Esophagus (tissue), 2 donors: ENCODE data around the gene KLK7. TPM values are rescaled to one million over a fixed set of nuclear protein-coding genes. Genes with fewer than 3 reads are reported as not detected.
A peak's percentile ranks its signal among the peaks of the same experiment; 100 is the strongest.

ENCODE experiments used
- H3K27ac ChIP-seq, 2 donors: one replicate each; pipeline ENCODE4 v1.5.1; 2013; ENCODE audit warnings: low read depth in 2 of 2, mild to moderate bottlenecking in 2 of 2, inconsistent platforms in 1 of 2, low read length in 1 of 2, moderate library complexity in 1 of 2
- H3K27me3 ChIP-seq, 2 donors: one replicate each; pipeline ENCODE4 v1.6.1; 2013; ENCODE audit warnings: low read length in 2 of 2, control low read depth in 1 of 2, mild to moderate bottlenecking in 1 of 2; ENCODE audit not compliant: insufficient read depth in 2 of 2, control insufficient read depth in 1 of 2
- H3K36me3 ChIP-seq, 2 donors: one replicate each; pipeline ENCODE4 v1.6.1; 2013; ENCODE audit warnings: low read length in 1 of 2; ENCODE audit not compliant: control insufficient read depth in 2 of 2, insufficient read depth in 2 of 2
- H3K4me1 ChIP-seq, 2 donors: one replicate each; pipeline ENCODE4 v1.6.1; 2013; ENCODE audit warnings: low read length in 1 of 2; ENCODE audit not compliant: control insufficient read depth in 2 of 2, insufficient read depth in 2 of 2
- H3K4me3 ChIP-seq, 2 donors: one replicate each; pipeline ENCODE4 v1.5.1; 2013; ENCODE audit warnings: low read length in 2 of 2, mild to moderate bottlenecking in 2 of 2, low read depth in 1 of 2, moderate library complexity in 1 of 2
- H3K9me3 ChIP-seq, 2 donors: one replicate each; pipeline ENCODE4 v1.6.1; 2013; ENCODE audit warnings: mild to moderate bottlenecking in 2 of 2, low read depth in 1 of 2, low read length in 1 of 2, moderate library complexity in 1 of 2; ENCODE audit not compliant: control insufficient read depth in 2 of 2, insufficient read depth in 1 of 2
- WGBS, 2 donors: extraction: QIAGEN DNeasy Blood & Tissue Kit; methylation state at CpG; one replicate each; pipeline ENCODE4 v1.1.7; 2013; 5-methylcytosine and 5-hydroxymethylcytosine counted together
- polyA plus RNA-seq, 2 donors: library from polyadenylated mRNA; stranded (reverse); fragments of 200-250 nt; gene quantifications; one replicate each; pipeline ENCODE4 v1.2.3, GENCODE V29; 2013
- donor health status: healthy with polysubstance abuse.
- donor health status: Bipolar disorder and iron deficiency.

KLK7 gene
- polyA plus RNA-seq, 2 donors = 36.4 to 96.4 TPM

- no peaks in the 10 kb centered on the region for H3K27me3 ChIP-seq
- no peaks in the 10 kb centered on the region for H3K36me3 ChIP-seq
- peak overlapping the region; percentile 92 to 98 for H3K27ac ChIP-seq
- H3K4me1 ChIP-seq = peaks cover 0 to 5% of the 10 kb centered on the region in 2 donors
- WGBS, 2 donors = 53 to 54% methylated on average over 6 of the region's 6 CpGs
- H3K9me3 ChIP-seq = no peaks in the 10 kb centered on the region
- peak overlapping the region; percentile 53 to 61 for H3K4me3 ChIP-seq
Measured at GRCh38 chr19:51025401-51025800, 41.7 kb upstream of the KLK7 start.

GRCh38 chr19:51024924-51025323 is 41.2 kb upstream of the KLK7 start:
- H3K4me3 ChIP-seq = peak overlapping the region; percentile 53 to 61
- H3K4me1 ChIP-seq = peaks cover 0 to 5% of the 10 kb centered on the region in 2 donors
- H3K27me3 ChIP-seq = no peaks in the 10 kb centered on the region
- no peaks in the 10 kb centered on the region for H3K9me3 ChIP-seq
- H3K27ac ChIP-seq = peak overlapping the region in 1 of 2 donors; percentile 98
- H3K36me3 ChIP-seq = no peaks in the 10 kb centered on the region
- 41 to 50% methylated on average over 5 of the region's 5 CpGs for WGBS, 2 donors

GRCh38 chr19:51023946-51024345 is 40.2 kb upstream of the KLK7 start:
- Histone ChIP-seq H3K4me3 (no peak overlapping the region), H3K36me3 (no peaks in the 10 kb centered on the region), H3K27ac (peak overlapping the region in 1 of 2 donors; percentile 47), H3K27me3 (peaks cover 0 to 3% of the 10 kb centered on the region in 2 donors), H3K4me1 (peaks cover 0 to 9% of the 10 kb centered on the region in 2 donors), H3K9me3 (no peaks in the 10 kb centered on the region)
- 77% methylated on average over 10 to 11 of the region's 11 CpGs for WGBS, 2 donors

- WGBS, 2 donors = 66 to 68% methylated on average over 14 of the region's 14 CpGs
- Histone ChIP-seq H3K27me3 (peaks cover 0 to 6% of the 10 kb centered on the region in 2 donors), H3K9me3 (no peaks in the 10 kb centered on the region), H3K36me3 (no peaks in the 10 kb centered on the region), H3K4me3 (no peak overlapping the region), H3K4me1 (peaks cover 0 to 7% of the 10 kb centered on the region in 2 donors), H3K27ac (peak overlapping the region in 1 of 2 donors; percentile 17)
Measured at GRCh38 chr19:51022526-51022925, 38.8 kb upstream of the KLK7 start.

- H3K4me1 ChIP-seq = peaks cover 0 to 5% of the 10 kb centered on the region in 2 donors
Measured at GRCh38 chr19:51020988-51021651, 37.4 kb upstream of the KLK7 start.

GRCh38 chr19:51019544-51019925 is 35.8 kb upstream of the KLK7 start, which contains the start of gene KLK10:
KLK10 (minus strand) TSS chr19:51019709; CDS start chr19:51019130, 579 bp downstream.
- Histone ChIP-seq H3K4me1 (peaks cover 0 to 8% of the 10 kb centered on the region in 2 donors), H3K4me3 (peak within 1 kb of the TSS; percentile 63), H3K27ac (peak within 1 kb of the TSS; percentile 94 to 96), H3K36me3 (peaks cover 0 to 6% of the 10 kb centered on the region in 2 donors), H3K27me3 (peaks cover 0 to 6% of the 10 kb centered on the region in 2 donors), H3K9me3 (no peaks in the 10 kb centered on the region)
- WGBS, 2 donors = 2 to 9% methylated on average over 14 of the region's 14 CpGs

More at GRCh38 chr19:51020988-51021651, 37.4 kb upstream of the KLK7 start:
- H3K27ac ChIP-seq = peak overlapping the region; percentile 94 to 96
- no peaks in the 10 kb centered on the region for H3K9me3 ChIP-seq
- H3K27me3 ChIP-seq = peaks cover 0 to 6% of the 10 kb centered on the region in 2 donors
- WGBS, 2 donors = 30 to 39% methylated on average over 7 of the region's 7 CpGs
- no peak overlapping the region for H3K4me3 ChIP-seq
- H3K36me3 ChIP-seq = no peaks in the 10 kb centered on the region

- peak overlapping the region; percentile 63 for H3K4me3 ChIP-seq
- 1 to 3% methylated on average over 52 to 68 of the region's 68 CpGs for WGBS, 2 donors
- peak overlapping the region; percentile 94 to 96 for H3K27ac ChIP-seq
Measured at GRCh38 chr19:51018745-51019543, 35.2 kb upstream of the KLK7 start.

GRCh38 chr19:51016798-51017683 is 33.3 kb upstream of the KLK7 start:
- peaks cover 0 to 8% of the 10 kb centered on the region in 2 donors for H3K4me1 ChIP-seq
- peaks cover 0 to 6% of the 10 kb centered on the region in 2 donors for H3K27me3 ChIP-seq
- peaks cover 0 to 10% of the 10 kb centered on the region in 2 donors for H3K36me3 ChIP-seq
- WGBS, 2 donors = 3 to 4% methylated on average over 68 of the region's 68 CpGs
- peak overlapping the region; percentile 55 to 63 for H3K4me3 ChIP-seq
- H3K27ac ChIP-seq = peak overlapping the region; percentile 70 to 81
- H3K9me3 ChIP-seq = no peaks in the 10 kb centered on the region

More at GRCh38 chr19:51018745-51019543, 35.2 kb upstream of the KLK7 start:
- Histone ChIP-seq H3K9me3 (no peaks in the 10 kb centered on the region), H3K36me3 (peaks cover 0 to 10% of the 10 kb centered on the region in 2 donors), H3K4me1 (peaks cover 0 to 8% of the 10 kb centered on the region in 2 donors), H3K27me3 (peaks cover 0 to 6% of the 10 kb centered on the region in 2 donors)
